ENCODE data around the gene NBR1. TPM values are rescaled to one million over a fixed set of nuclear protein-coding genes. Genes with fewer than 3 reads are reported as not detected.
A peak's percentile ranks its signal among the peaks of the same experiment; 100 is the strongest.
"Not testable (repeated sequence)": the region's sequence is repeated elsewhere in the genome, so short reads cannot be mapped to it uniquely, and the experiment has no call there.

Gene NBR1
- polyA plus RNA-seq, 3 donors from 2014 or later, result 59.3 to 96.7 (median 78.5) TPM

- H3K4me1 Mint-ChIP-seq; DNase-seq; H3K9me3 Mint-ChIP-seq; H3K27me3 Mint-ChIP-seq (ENCODE audit: low read depth in 3 of 3); H3K4me3 Mint-ChIP-seq; H3K27ac Mint-ChIP-seq: not testable (repeated sequence)
- peaks cover 0 to 12% (median 4%) of the 10 kb centered on the region in 3 donors for H3K36me3 Mint-ChIP-seq
These were observed 32.5 kb upstream of the NBR1 start for GRCh38 chr17:43138531-43138930.

GRCh38 chr17:43140396-43141332 is 30.4 kb upstream of the NBR1 start:
- Mint-ChIP-seq H3K27me3 (ENCODE audit: low read depth in 3 of 3) (no peaks in the 10 kb centered on the region), H3K9me3 (no peaks in the 10 kb centered on the region), H3K4me1 (peaks cover 6 to 8% of the 10 kb centered on the region in 2 donors), H3K27ac (no peak overlapping the region), H3K36me3 (peaks cover 0 to 3% (median 0%) of the 10 kb centered on the region in 3 donors), H3K4me3 (no peak overlapping the region)
- no peak for DNase-seq

- Mint-ChIP-seq H3K4me1 (no peaks in the 10 kb centered on the region), H3K4me3 (no peak overlapping the region), H3K36me3 (peaks cover 0 to 3% (median 0%) of the 10 kb centered on the region in 3 donors)
These were observed 28.9 kb upstream of the NBR1 start for GRCh38 chr17:43142153-43142552.

GRCh38 chr17:43143201-43143600 is 27.8 kb upstream of the NBR1 start:
- no peaks in the 10 kb centered on the region for H3K9me3 Mint-ChIP-seq
- no peak for DNase-seq
- no peak overlapping the region for H3K27ac Mint-ChIP-seq
- H3K4me3 Mint-ChIP-seq, result no peak overlapping the region
- no peaks in the 10 kb centered on the region for H3K27me3 Mint-ChIP-seq (ENCODE audit: low read depth in 3 of 3)
- peaks cover 0 to 5% (median 0%) of the 10 kb centered on the region in 3 donors for H3K36me3 Mint-ChIP-seq
- H3K4me1 Mint-ChIP-seq, result no peaks in the 10 kb centered on the region

More at GRCh38 chr17:43142153-43142552, 28.9 kb upstream of the NBR1 start:
- Mint-ChIP-seq H3K27ac (no peak overlapping the region), H3K27me3 (ENCODE audit: low read depth in 3 of 3) (no peaks in the 10 kb centered on the region), H3K9me3 (no peaks in the 10 kb centered on the region)
- DNase-seq, result no peak

GRCh38 chr17:43146649-43147048 is 24.4 kb upstream of the NBR1 start:
- H3K4me1 Mint-ChIP-seq, result no peaks in the 10 kb centered on the region
- H3K4me3 Mint-ChIP-seq, result no peak overlapping the region
- H3K36me3 Mint-ChIP-seq, result peaks cover 0 to 4% (median 0%) of the 10 kb centered on the region in 3 donors
- no peak for DNase-seq
- H3K27ac Mint-ChIP-seq, result no peak overlapping the region
- H3K9me3 Mint-ChIP-seq, result no peaks in the 10 kb centered on the region
- no peaks in the 10 kb centered on the region for H3K27me3 Mint-ChIP-seq (ENCODE audit: low read depth in 3 of 3)

GRCh38 chr17:43151880-43152456 is 19.0 kb upstream of the NBR1 start:
- Mint-ChIP-seq H3K27me3 (ENCODE audit: low read depth in 3 of 3) (no peaks in the 10 kb centered on the region), H3K9me3 (no peaks in the 10 kb centered on the region), H3K36me3 (peaks cover 6 to 10% (median 8%) of the 10 kb centered on the region in 3 donors), H3K27ac (peak overlapping the region in 1 of 6 donors; percentile 63), H3K4me3 (peak overlapping the region in 1 of 5 donors; percentile 38), H3K4me1 (peaks cover 3 to 7% of the 10 kb centered on the region in 2 donors)
- peak in 2 of 3 donors; percentile 8 to 30 for DNase-seq

GRCh38 chr17:43153197-43153835 is 17.7 kb upstream of the NBR1 start:
- not testable (repeated sequence) for H3K9me3 Mint-ChIP-seq; DNase-seq; H3K27ac Mint-ChIP-seq; H3K4me1 Mint-ChIP-seq; H3K36me3 Mint-ChIP-seq; H3K27me3 Mint-ChIP-seq (ENCODE audit: low read depth in 3 of 3); H3K4me3 Mint-ChIP-seq

GRCh38 chr17:43155666-43156065 is 15.3 kb upstream of the NBR1 start:
- no peak overlapping the region for H3K27ac Mint-ChIP-seq
- no peak for DNase-seq
- H3K27me3 Mint-ChIP-seq (ENCODE audit: low read depth in 3 of 3), result no peaks in the 10 kb centered on the region
- H3K9me3 Mint-ChIP-seq, result no peaks in the 10 kb centered on the region
- H3K36me3 Mint-ChIP-seq, result peaks cover 6 to 8% (median 6%) of the 10 kb centered on the region in 3 donors
- H3K4me1 Mint-ChIP-seq, result peaks cover 3 to 7% of the 10 kb centered on the region in 2 donors
- no peak overlapping the region for H3K4me3 Mint-ChIP-seq

- not testable (repeated sequence) for H3K36me3 Mint-ChIP-seq; DNase-seq; H3K9me3 Mint-ChIP-seq; H3K27me3 Mint-ChIP-seq (ENCODE audit: low read depth in 3 of 3); H3K27ac Mint-ChIP-seq; H3K4me3 Mint-ChIP-seq; H3K4me1 Mint-ChIP-seq
These were observed 11.8 kb upstream of the NBR1 start for GRCh38 chr17:43159232-43159631.

- H3K27me3 Mint-ChIP-seq (ENCODE audit: low read depth in 3 of 3); H3K9me3 Mint-ChIP-seq; H3K27ac Mint-ChIP-seq; H3K4me1 Mint-ChIP-seq; DNase-seq; H3K4me3 Mint-ChIP-seq; H3K36me3 Mint-ChIP-seq: not testable (repeated sequence)
These were observed 11.1 kb upstream of the NBR1 start for GRCh38 chr17:43159957-43160356.

GRCh38 chr17:43165971-43166370 is 5.0 kb upstream of the NBR1 start:
- not testable (repeated sequence) for H3K4me3 Mint-ChIP-seq; H3K36me3 Mint-ChIP-seq; H3K27me3 Mint-ChIP-seq (ENCODE audit: low read depth in 3 of 3); DNase-seq; H3K4me1 Mint-ChIP-seq; H3K9me3 Mint-ChIP-seq
- H3K27ac Mint-ChIP-seq, result peak overlapping the region in 1 of 6 donors; percentile 51

GRCh38 chr17:43169561-43170139 is 1.4 kb upstream of the NBR1 start:
- Mint-ChIP-seq H3K4me1 (peaks cover 9 to 15% of the 10 kb centered on the region in 2 donors), H3K27me3 (ENCODE audit: low read depth in 3 of 3) (no peaks in the 10 kb centered on the region), H3K9me3 (no peaks in the 10 kb centered on the region), H3K36me3 (peaks cover 0 to 4% (median under 1%) of the 10 kb centered on the region in 3 donors), H3K27ac (no peak overlapping the region), H3K4me3 (no peak overlapping the region)
- DNase-seq, result no peak

- no peak overlapping the region for H3K27ac Mint-ChIP-seq
- peaks cover 12 to 21% of the 10 kb centered on the region in 2 donors for H3K4me1 Mint-ChIP-seq
- peaks cover 0 to 4% (median 0%) of the 10 kb centered on the region in 3 donors for H3K36me3 Mint-ChIP-seq
- no peaks in the 10 kb centered on the region for H3K27me3 Mint-ChIP-seq (ENCODE audit: low read depth in 3 of 3)
- H3K9me3 Mint-ChIP-seq, result no peaks in the 10 kb centered on the region
- peak; percentile 91 to 92 (median 92) for DNase-seq
- no peak overlapping the region for H3K4me3 Mint-ChIP-seq
These were observed 761 bp upstream of the NBR1 start for GRCh38 chr17:43170140-43170765.

Data from immature natural killer cell (primary cell).